ENCODE measurements around the gene ATG4C. TPM values are rescaled to one million over a fixed set of nuclear protein-coding genes. Genes with fewer than 3 reads are reported as not detected.

Gene ATG4C
- total RNA-seq, 2 experiments from 2014 or later = 4.2 to 4.6 TPM

DNA sequence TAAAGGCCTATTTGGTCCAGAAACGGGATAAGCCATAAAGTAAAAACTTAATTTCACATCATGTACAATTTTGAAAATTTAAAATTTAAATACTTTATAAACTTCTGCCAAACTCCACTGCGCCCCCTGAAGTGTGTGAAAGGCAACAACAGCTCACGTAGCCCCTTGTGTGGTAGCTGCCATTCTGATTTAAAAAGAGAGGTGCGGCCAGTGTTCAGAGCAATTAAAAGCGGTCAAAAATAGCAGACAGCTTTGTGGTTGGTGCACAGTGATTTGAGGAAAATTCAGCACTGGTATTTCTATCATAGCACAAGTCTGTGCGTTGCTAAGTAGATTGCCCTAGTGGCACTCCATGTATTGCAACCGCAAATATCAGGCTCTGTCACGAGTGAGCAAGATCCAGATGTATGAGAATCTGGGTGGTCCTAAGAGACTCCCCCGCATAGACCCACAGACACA, 122.5 kb downstream of the ATG4C start:
- intact Hi-C loops (cut with DNase I, micrococcal nuclease) = no loop called here
- Histone ChIP-seq H3K27me3 (ENCODE audit: control insufficient read depth in 1 of 2, insufficient read depth in 2 of 2, low read length in 2 of 2) (no peaks in the 10 kb centered on the region), H3K36me3 (ENCODE audit: insufficient read depth, low read length) (no peaks in the 10 kb centered on the region), H3K9me3 (ENCODE audit: control insufficient read depth in 1 of 2, insufficient read depth in 1 of 2, low read length in 2 of 2) (no peaks in the 10 kb centered on the region), H3K27ac (ENCODE audit: low read depth in 1 of 2, low read length in 2 of 2) (no peak overlapping the region), H3K4me1 (ENCODE audit: insufficient read depth, low read length) (peaks cover 4% of the 10 kb centered on the region), H3K4me3 (ENCODE audit: low read length) (no peak overlapping the region)
- POLR2A ChIA-PET = no interaction called here
- ATAC-seq (ENCODE audit: poor library complexity) (no peak), DNase-seq (peak in 1 of 14 experiments; percentile 8)
- CTCF ChIA-PET = no interaction called here
- Mint-ChIP-seq H3K4me1 (ENCODE audit: low read depth) (peaks cover 10% of the 10 kb centered on the region), H3K9me3 (no peaks in the 10 kb centered on the region), H3K36me3 (ENCODE audit: low read depth) (no peaks in the 10 kb centered on the region), H3K27ac (no peak overlapping the region), H3K4me3 (no peak overlapping the region), H3K27me3 (no peaks in the 10 kb centered on the region)
- TF ChIP-seq, protein P1, sequence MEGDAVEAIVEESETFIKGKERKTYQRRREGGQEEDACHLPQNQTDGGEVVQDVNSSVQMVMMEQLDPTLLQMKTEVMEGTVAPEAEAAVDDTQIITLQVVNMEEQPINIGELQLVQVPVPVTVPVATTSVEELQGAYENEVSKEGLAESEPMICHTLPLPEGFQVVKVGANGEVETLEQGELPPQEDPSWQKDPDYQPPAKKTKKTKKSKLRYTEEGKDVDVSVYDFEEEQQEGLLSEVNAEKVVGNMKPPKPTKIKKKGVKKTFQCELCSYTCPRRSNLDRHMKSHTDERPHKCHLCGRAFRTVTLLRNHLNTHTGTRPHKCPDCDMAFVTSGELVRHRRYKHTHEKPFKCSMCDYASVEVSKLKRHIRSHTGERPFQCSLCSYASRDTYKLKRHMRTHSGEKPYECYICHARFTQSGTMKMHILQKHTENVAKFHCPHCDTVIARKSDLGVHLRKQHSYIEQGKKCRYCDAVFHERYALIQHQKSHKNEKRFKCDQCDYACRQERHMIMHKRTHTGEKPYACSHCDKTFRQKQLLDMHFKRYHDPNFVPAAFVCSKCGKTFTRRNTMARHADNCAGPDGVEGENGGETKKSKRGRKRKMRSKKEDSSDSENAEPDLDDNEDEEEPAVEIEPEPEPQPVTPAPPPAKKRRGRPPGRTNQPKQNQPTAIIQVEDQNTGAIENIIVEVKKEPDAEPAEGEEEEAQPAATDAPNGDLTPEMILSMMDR (IDR thresholded peaks at IDR 0.05) = no peak

DNA sequence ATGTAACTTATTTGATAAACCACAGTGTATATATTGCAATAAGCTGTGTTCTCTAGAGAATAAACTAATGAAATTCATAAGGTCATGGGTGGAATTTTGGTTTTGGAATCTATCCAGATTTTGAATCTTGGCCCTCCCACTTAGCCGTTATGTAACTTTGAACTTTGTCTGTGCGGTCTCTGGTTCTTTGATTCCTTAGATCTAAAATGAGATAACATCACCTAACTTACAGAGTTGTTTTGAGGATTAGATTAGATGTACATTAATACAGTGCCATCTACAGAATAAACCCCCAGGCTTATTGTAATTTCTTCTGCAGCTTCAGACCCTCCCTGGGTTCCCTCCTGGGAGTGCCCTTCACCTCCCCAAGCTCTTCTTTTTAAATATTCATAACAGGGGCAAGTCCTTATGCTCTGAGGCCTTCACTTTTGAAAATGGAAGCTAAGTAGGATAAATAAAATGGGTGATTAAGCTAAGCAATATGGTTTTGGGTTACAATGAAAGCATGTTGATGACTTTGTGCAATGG, 124.3 kb downstream of the ATG4C start:
- DNase-seq (peak in 3 of 14 experiments; percentile 19 to 26 (median 22)), ATAC-seq (ENCODE audit: poor library complexity) (no peak)
- H3K36me3 ChIP-seq (ENCODE audit: insufficient read depth, low read length) = no peaks in the 10 kb centered on the region
- H3K27ac ChIP-seq (ENCODE audit: low read depth in 1 of 2, low read length in 2 of 2) = no peak overlapping the region
- Mint-ChIP-seq H3K4me1 (ENCODE audit: low read depth) (peaks cover 10% of the 10 kb centered on the region), H3K27ac (no peak overlapping the region), H3K9me3 (no peaks in the 10 kb centered on the region), H3K36me3 (ENCODE audit: low read depth) (no peaks in the 10 kb centered on the region), H3K4me3 (no peak overlapping the region), H3K27me3 (peaks cover 4% of the 10 kb centered on the region)
- intact Hi-C loops (cut with DNase I, micrococcal nuclease) = no loop called here
- POLR2A ChIA-PET = no interaction called here
- CTCF ChIA-PET = no interaction called here
- peaks cover 4% of the 10 kb centered on the region for H3K4me1 ChIP-seq (ENCODE audit: insufficient read depth, low read length)
- TF ChIP-seq, protein P1 (IDR thresholded peaks at IDR 0.05) = no peak
- H3K4me3 ChIP-seq (ENCODE audit: low read length) = no peak overlapping the region
- H3K9me3 ChIP-seq (ENCODE audit: control insufficient read depth in 1 of 2, insufficient read depth in 1 of 2, low read length in 2 of 2) = no peaks in the 10 kb centered on the region
- H3K27me3 ChIP-seq (ENCODE audit: control insufficient read depth in 1 of 2, insufficient read depth in 2 of 2, low read length in 2 of 2) = no peaks in the 10 kb centered on the region

DNA sequence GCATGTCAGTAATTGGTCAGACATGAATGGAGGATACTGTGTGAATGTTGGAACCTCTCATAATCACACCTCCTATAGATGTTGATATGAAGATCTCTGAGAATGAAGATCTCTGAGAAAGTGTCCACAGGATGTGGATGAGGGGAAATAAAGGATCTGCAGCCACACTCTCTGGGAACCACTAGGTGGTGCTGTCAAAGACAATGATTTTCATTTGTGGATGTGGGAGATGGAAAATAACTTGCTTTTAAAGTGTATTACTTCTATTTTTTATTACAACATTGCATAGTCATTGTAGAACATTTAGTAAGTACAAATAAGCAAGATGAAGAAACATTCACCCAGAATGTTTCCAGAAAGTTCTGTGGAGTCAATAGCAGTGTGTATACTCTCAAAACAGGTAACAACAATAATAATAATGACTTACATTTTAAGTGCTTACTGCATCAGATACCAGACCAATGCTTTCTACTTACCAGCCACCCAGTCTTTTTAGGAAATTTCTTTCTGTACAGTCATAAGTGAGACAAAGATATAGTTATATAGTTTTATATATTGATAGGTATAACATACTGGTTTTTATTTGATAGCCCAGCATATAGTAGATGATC, 128.2 kb downstream of the ATG4C start:
- H3K27me3 Mint-ChIP-seq = peaks cover 26% of the 10 kb centered on the region
- Histone ChIP-seq H3K9me3 (ENCODE audit: control insufficient read depth in 1 of 2, insufficient read depth in 1 of 2, low read length in 2 of 2) (no peaks in the 10 kb centered on the region), H3K27ac (ENCODE audit: low read depth in 1 of 2, low read length in 2 of 2) (no peak overlapping the region), H3K4me3 (ENCODE audit: low read length) (no peak overlapping the region), H3K4me1 (ENCODE audit: insufficient read depth, low read length) (peaks cover 4% of the 10 kb centered on the region), H3K36me3 (ENCODE audit: insufficient read depth, low read length) (no peaks in the 10 kb centered on the region), H3K27me3 (ENCODE audit: control insufficient read depth in 1 of 2, insufficient read depth in 2 of 2, low read length in 2 of 2) (no peaks in the 10 kb centered on the region)
- no peak overlapping the region for H3K27ac Mint-ChIP-seq
- no peaks in the 10 kb centered on the region for H3K9me3 Mint-ChIP-seq
- ATAC-seq (ENCODE audit: poor library complexity) (no peak), DNase-seq (peak in 3 of 14 experiments; percentile 4 to 11 (median 7))
- TF ChIP-seq, protein P1 (IDR thresholded peaks at IDR 0.05) = peak; percentile 50
- ChIA-PET CTCF (no interaction called here), POLR2A (no interaction called here)
- H3K36me3 Mint-ChIP-seq (ENCODE audit: low read depth) = no peaks in the 10 kb centered on the region
- intact Hi-C loops (cut with DNase I, micrococcal nuclease) = no loop called here
- H3K4me1 Mint-ChIP-seq (ENCODE audit: low read depth) = peaks cover 10% of the 10 kb centered on the region
- no peak overlapping the region for H3K4me3 Mint-ChIP-seq

Other genes starting within 250 kb of the ATG4C start
- not detected for gene ANGPTL3, start 186.6 kb upstream of the ATG4C start, total RNA-seq
- gene DOCK7, start 95.7 kb upstream of the ATG4C start, total RNA-seq = 1 to 10 TPM; 6.0 to 7.9 TPM

Data from CD4-positive, alpha-beta T cell (primary cell).